RCC 7860 (cell line): Measurements from ENCODE around the gene MPP2.
"Not testable (repeated sequence)": the region's sequence is repeated elsewhere in the genome, so short reads cannot be mapped to it uniquely, and the experiment has no call there.

ENCODE experiments used
- DNase-seq: peaks from one replicate; pipeline ENCODE4 v3.0.0-alpha.2; 2015; ENCODE audit warnings: low spot score
- FAIRE-seq: peaks from 2 replicates; lab custom pipeline; 2012; peaks lifted over from hg19 to GRCh38; lab: Jason Lieb, UNC

MPP2 gene

DNA sequence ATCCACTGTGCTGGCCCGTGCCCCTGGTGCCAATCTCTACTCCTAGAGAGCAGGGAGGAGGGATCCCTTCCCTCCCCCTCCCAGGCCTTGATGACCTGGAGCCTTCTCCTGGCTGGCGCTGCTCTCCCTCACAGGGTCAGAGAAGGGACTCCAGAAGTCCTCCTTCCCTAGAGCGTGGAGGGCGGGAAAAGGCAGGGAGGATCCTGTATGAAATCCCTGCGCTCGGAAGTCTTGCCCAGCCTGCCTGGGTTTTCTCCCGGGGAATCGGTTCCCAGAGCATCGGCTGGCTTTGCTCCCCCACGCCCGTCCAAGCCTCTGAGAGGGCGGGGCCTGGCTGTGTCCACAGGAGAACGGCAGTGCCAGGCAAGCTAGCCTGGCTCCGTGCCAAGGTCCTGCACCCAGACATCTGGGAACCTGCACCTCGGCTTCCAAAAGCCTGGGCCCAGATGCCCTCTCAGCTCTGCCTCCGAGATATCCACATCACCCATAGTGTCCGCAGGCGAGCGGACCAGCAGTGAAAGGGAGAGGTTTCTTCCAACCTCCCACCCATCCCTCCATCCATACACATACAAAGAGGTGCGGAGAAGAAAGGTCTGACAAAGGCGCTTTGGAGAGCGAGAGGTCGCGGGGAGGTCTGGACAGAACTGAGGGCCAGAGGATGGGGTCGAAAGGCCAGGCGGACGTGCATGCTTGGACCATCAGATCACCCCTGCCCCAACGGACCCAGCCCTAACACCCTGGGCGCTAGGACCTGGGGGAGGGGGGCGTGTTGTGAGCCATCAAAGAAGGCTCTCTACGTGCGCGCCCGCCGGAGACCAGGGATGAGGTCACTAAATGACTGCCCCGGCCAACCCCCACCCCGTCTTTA is 1.1 kb downstream of the MPP2 start:
- FAIRE-seq, result no peak
- DNase-seq, result no peak

DNA sequence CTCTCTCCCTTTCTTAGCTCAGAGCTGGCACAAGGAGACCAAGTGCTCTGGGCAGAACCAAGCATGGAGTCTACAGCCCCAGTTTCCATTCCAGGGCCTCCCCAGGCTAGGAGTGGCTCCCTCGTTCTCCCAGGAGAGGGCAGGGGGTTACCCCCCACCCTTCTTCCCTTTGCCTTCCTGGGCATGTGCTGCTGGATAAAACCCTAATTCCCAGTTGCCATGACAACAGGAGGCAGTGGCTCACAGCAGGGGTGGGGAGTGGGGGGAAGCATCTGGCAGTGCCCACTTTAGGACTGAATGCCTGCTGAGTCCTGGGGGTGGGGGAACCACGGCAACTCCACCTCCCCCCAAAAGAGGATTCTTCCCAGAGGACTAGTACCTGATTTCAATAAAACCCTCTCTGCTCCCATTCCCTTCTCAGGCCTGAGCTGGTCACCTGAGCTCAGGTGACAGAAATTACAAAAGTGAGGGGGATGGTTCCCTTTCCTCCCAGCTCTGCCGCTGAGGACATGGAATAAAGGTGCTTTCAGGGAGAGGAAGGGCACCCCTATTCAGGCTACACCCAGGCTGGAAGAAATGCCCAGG is 1.8 kb downstream of the MPP2 start:
- no peak for DNase-seq
- FAIRE-seq, result no peak

DNA sequence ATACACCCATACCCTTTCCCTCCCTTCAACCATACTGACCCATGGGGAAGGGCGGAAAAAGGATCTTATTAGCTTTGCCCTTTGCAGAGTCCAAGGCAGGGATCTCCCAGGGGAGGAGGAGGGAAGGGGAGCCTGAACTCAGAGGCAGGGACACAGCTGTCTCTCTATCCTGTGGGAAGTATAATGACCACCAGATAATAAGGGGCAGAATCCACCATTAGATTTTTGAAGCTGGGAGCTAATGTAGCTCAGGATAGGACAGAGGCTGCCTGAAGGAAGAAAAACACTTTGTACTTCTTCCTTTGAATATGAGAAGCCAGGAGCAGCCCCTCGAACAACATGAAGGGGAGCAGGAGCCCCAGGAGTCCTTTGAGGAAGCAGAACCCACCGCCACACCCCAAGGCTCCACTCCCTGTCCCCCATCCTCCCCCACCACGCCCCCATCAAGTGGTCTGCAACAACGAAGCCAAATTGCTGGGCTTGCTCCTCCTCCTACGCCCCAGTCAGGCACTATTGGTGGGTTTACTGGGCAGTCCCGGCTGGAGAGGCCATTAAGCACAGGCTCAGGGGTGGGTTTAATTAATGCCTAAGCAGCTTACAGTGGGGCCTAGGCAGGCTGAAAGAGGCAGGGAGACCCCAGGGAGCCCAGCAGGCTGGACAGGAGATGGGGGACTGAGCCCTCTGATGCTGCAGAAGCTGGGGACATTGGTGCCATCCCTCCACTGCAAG is 5.3 kb downstream of the MPP2 start:
- no peak for DNase-seq
- FAIRE-seq, result no peak

DNA sequence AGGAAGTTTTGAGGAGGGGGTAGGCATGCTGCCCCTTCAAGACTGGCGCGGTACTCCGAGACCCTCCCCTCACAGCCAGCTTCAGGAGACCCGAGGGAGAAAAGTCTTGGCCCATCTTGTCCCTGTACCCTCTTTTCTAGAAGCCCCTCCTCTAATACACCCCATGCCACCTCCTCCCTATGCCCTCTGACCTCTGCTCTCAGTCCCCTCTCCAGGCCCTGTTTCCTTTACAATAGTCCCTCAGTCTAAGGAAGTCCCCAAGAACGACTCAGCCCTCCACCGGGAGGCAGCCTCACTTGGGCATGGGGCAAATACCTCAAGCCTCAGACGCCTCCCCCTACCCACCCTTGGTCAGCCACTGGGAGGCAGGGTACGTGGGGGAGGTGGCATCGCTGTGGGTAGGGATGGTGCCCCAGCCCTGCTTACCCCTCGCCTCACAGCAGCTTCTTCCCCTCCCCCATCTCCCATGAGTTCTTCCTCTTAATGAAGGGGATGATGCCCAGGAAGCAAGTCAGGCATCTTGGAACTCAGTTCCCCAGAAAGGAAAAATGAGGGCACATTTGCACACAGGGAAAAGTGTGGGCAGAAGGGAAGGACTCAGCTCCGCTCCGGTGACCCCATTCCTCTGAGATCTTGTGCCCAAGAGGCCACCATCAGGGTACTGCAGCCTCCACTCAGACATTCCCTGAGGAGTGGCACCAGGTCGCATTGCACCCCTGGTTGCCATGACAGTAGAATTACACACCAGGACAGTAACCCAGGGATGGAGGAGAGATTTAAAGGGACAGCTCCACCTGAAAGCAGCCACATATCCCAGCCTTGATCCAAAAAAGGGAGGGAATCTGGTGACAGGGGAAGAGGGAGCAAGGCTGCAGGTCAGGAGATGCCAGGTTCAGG is 6.2 kb downstream of the MPP2 start:
- DNase-seq, result no peak
- no peak for FAIRE-seq

DNA sequence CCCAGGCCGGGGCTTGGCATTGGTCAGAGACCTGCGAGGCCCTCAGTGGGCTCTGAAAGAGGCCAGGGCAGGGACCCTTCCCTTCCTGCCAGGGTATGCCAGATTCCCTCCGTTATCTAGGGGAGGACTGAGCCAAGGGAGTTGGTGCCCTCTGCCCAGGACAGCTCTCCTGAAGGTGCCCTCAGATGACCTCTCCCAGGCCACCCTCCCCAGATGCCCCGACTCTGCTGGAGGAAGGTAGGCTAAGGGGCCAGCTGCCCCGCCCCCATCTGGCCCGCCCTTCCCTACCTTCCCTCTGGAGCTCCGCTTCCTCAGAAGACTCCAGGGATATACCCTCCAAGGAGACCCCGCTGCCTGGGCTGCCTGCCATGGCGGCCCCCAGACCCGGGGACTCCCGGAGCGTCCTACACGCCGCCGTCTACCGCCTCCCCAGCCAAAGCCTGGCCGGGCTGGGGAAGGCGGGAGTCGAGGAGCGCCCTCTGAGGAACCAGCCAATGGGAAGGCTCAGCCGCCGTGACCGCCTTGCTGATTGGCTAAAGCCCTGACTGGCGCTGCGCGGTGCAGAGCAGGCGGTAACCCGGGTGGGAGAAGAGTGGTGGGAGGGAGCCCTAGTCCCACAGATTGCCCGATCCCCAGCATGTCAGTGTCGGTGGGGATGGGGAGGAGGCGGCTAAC is 7.0 kb downstream of the MPP2 start:
- FAIRE-seq, result no peak
- peak; percentile 39 for DNase-seq

DNA sequence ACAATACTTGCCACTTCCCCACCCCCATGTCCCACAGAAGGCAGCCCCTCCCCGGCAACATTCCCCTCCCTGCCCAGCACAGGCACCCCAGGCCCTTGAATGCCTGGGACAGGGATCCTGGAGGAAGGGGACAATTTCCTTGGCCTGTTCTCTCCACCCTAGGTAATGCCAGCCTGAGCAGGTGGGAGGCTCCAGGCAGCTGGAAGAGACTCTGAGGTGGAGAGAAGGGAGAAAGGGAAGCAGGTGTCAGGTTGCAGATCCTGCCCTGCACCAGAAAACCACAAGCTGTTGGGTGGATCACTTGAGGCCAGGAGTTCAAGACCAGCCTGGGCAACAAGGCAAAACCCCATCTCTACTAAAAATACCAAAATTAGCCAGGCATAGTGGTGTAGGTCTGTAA is 8.9 kb downstream of the MPP2 start:
- no peak for FAIRE-seq

DNA sequence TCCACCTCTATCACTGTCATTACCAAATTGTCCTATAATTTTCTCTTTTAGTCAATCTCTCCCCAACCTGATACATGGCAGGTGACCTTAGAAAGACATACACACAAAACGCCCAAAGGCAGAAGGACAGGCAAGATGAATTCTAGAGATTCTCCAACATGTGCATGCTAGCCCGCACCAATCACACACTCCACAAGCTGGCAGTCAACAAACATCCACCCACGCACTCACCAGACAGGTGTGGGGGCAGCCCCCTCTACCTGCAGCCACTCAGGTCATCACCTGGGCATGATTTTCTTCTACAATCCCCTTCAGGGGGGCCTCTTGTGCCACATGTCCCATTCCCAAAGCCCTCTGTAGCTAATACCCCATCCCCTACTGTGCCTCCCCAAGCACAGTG is 9.5 kb downstream of the MPP2 start:
- DNase-seq, result no peak
- FAIRE-seq, result no peak

More for the DNA sequence above, 8.9 kb downstream of the MPP2 start:
- no peak for DNase-seq

DNA sequence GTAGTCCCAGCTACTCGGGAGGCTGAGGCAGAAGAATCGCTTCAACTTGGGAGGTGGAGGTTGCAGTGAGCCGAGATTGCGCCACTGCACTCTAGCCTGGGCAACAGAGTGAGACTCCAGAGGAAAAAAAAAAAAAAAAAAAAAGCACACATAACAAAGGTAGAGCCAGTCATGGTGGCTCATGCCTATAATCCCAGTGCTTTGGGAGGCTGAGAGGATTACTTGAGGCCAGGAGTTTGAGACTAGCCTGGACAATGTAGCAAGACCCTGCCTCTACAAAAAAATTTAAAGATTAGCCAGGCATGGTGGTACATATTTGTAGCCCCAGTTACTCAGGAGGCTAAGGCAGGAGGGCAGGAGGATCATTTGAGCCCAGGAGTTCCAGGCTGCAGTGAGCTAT is 12.8 kb downstream of the MPP2 start:
- not testable (repeated sequence) for DNase-seq, FAIRE-seq

DNA sequence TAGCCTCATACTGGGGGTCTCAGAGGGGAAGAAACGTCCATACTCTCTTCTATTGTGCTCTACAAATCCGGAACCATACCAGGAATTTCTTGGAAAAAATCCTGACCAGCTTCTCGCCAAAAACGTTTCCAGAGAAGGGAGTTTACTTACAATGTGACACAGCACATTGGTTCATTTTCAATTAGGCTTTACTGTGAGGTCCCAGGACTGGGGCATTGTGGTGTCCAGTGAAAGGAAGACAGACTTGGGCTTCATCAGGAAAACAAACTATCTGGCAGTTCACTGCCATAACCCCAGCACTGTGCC is 14.7 kb downstream of the MPP2 start:
- no peak for DNase-seq
- no peak for FAIRE-seq

DNA sequence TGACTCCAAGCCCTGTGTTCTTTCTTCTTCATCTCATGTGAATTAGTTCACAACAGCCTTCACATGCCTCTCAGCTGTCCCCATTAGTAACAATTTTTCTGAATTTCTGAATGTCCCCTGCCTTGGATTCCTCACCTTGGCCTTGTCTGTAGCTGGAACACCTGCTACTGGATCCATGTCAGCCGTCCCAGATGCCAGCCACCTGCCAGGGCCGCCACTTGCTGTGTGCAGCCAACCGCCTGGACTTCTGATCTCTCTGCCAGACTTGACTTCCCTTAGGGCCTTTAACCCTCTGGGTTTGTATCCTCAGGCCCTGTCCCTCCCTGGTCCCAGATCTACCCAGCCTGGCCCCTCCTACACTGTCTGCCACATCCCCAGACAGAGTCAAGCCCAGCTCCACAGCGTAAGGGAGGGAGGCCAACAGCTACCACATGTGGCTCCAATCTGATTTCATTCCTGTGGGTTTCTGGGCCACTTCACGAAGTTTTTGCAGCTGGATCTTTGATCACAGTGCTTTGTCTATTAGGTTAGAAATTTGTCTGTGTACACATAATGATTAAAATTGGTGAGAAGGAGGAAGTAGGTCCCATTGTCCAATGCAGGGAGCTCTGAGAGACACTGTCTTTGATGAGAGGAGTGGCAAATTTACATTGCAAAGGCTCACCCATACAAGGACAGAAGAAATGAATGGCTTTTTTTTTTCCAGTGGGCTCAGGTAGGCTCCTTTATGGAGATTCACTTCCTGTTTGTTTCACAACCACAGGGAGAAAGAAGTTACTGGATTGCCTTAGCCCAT is 15.3 kb downstream of the MPP2 start:
- FAIRE-seq (no peak), DNase-seq (no peak)

DNA sequence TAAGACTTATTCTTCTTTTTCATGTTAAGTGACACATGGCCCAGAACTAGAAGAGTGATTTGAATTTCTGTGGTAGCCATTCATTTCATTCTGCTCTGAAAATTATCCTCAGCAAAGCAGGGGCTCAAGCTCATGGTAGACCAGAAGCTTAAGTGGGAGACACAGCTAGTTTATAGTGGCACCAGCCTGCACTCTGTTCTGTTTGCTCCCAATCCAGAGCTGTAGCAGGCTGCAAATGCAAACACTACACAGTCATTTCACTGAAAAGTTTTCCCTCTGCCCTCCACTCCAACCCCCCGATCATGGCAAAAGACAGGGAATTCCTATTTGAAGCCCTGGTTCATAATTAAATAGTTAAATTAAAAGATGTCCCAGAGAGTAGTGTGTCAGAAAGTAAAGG is 17.1 kb downstream of the MPP2 start:
- DNase-seq, result no peak
- FAIRE-seq, result no peak

DNA sequence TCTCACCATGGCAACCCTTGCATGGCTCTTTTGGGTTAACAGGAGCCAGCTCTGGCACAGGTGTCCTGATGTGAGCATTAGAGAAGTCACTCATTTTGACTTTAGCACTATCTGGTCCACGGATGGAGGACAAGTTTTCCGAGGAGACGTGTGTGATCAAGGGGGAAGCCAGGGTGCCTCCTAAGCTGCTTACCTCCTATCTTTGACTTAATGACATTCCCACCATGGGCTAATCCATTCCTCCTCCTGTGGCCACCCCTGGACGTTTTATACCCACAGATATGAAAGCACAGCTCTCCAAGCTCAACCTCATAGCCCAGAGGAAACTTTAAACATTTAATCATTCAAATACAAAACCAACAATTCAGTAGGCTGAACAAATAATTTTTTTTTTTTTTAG is 18.8 kb downstream of the MPP2 start:
- DNase-seq, result no peak
- no peak for FAIRE-seq

DNA sequence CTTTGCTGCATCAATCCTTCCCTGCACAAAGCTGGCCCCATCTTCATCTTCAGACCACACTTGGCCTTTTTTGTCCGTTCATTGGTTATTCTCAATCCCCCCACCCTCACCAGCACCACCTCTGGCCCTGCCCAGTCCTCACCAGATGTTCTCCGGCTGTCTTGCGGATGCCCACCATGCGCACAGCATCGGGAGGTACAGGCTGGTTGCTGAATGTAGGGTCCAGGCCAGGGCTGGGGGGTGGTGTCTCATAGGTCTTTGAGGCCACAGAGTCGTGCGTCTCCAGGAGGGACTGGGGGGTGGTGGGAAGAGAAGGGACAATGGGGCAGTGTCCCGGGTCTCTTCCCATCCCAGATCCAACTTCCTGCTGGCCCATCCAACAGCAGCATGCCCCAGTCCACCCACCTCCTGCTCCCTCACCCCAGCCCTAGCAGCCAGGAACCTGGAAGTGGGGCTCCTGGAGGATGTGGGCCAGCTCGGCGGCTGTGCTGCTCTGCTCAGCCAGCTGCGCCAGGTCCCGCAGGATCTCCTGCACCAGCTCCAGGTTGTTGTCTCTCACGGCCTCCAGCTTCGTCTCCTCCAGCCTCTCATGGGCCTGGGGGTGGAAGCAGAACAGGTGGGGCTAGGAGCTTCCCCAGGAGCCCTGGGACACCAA is 24.4 kb downstream of the MPP2 start:
- no peak for FAIRE-seq

DNA sequence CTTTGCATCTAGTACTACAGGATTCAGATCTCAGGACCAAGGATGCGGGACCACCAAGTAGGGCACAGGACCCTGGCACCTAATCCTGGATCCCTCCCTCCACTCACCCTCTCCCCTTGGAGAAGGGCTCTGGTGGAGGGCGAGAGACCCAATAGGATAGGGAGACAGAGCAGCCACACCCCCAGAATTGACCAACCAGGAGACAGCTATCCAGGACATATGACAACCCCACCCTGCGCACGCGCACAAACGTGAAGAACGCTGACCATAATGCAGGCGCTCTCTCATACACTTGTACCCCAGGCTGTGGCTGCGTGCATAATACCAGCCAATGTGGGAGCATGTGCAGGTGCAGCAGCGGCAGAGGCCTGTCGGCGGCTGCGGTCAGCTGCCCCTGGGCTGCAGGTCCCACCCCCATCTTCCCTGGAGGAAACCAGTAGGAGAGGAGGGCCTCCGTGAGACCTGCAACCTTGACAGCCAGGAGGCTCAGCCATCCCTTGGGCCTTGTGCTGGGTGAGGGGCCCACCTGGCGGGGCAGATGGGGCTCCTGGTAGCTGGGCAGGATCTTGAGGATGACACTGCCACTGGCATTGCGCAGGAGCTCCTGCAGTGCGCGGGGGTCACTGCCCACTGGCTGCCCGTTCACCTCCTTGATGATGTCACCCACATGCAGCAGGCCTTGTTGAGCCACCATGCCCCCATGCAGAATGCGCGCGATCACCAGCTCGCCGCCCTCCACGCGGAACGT is 25.4 kb downstream of the MPP2 start:
- DNase-seq, result no peak
- FAIRE-seq, result no peak

More for the DNA sequence above, 24.4 kb downstream of the MPP2 start:
- DNase-seq, result no peak

DNA sequence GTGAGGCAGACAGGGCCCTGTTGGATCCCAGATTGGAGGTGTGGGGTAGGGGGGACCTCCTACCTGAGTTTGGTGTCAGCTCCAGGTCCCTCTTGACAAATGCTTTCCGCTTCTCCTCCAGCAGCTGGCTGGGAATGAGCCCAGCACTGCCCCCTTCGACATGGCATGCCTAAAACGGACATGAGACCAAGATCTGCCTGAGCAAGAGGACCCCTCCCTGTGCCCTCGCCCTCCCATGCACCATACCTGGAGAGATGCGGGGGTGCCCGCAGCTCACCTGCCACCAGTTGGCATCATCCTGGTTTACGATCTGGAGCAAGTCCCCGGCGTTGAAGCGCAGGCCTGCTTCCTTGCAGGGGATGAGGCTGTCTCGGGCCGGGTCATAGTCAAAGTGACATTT is 26.2 kb downstream of the MPP2 start:
- FAIRE-seq, result no peak
- DNase-seq, result no peak

DNA sequence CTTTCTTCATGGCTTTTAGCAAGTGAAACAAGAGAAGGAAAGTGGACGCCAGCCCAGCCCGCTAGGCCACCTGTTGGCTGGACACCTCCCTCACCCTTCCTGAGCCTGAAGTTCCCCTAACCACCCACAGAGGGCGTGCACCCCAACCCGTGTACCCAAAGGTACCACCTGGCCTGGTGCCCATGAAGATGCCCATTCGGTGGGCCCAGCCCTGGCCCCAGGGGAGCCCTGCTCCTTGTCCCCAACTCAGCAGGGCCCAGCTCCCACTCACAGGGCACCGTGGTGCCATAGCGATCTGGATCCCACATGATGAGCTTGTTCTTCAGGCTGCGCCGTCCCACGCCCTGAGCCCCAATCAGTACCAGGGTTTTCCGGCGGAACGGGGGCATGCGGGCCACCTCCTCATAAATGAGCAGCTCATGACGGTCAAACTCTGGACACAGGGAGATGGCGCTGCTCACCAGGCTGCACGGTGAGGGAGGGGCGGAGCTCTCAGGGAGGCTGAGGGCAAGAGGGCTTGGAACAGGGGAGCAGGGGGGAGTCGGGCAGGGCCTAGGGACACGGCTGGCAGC is 26.8 kb downstream of the MPP2 start:
- DNase-seq (no peak), FAIRE-seq (no peak)

DNA sequence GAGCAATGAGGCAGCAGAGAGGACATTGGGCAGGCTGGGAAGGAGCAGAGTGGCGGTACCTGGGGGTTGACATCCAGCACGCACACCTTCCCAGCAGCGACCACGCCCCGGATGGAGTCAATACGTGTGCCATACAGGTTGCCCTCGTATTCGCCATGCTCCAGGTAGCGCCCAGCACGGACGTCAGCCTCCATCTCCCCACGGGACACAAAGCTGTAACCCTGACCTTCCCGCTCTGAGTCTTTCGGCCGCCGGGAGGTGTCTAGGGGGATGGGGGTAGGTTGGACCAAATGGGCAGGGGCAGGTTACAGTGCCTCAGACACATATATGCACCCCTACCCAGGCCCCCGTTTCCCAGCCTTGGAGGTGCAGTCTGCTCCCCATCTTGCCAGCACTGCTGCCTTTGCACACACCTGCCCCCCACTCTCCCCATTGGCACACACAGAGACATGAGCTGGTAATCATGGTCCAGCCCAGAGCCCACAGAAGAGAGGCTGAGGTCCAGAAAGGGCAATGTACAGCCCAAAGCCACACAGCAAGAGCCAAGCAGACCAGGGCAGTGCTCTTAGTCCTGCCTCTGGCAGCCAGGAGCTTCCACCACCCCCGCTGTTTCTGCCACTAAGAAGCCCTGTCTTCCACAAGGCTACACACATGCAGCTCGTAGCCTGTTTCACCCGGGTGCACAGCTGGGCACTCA is 27.5 kb downstream of the MPP2 start:
- DNase-seq (no peak), FAIRE-seq (no peak)
